Measurements from ENCODE around the gene GJB4.

DNA sequence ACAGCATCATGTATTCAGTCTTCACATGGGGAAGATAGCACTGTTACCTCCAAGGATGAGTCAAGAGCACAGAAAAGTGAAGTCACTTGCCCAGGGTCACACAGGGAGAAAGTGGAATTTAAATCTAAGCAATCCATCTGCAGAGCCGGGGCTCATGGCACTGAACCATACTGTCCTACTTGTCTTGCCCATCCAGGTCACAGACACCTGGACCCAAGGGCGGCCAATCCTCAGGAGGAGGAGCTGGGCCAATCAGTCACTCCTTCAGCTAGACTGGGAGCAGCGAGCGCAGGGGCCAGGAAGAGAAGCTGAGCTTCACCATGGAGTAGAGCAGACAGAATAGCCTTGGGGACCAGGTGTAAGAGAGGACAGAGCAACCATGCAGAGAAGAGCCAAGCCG, 13.9 kb upstream of the GJB4 start:
- TF ChIP-seq POLR2A (IDR thresholded peaks at IDR 0.05) (no peak), CTCF (IDR thresholded peaks at IDR 0.05) (no peak)
